ENCODE measurements around the gene CGNL1.

The CGNL1 gene

DNA sequence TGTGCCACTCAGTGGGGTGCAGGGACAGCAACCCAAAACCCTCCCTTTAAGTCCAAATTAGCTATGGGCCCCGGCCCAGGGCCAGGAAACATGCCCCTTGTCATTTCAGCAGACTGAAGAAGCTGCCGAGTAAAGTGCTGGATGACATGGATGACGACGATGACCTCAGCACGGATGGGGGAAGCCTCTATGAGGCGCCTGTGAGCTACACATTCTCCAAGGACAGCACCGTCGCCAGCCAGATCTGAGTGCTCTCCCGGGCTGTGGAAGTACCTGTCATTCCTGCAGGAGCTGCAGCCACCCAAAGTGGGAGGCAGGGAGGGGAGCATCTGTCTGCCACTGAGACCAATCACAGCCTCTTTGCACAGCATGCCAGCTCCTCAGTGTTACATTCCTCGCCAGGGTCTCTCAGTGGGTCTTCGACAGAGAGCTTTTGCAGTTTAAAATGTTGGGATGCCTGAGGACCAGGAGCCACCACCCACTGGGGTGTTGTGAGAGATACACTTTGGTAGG lies 171.0 kb downstream of the CGNL1 start:
- H3K27me3 ChIP-seq (ENCODE audit: control insufficient read depth in 1 of 2, insufficient read depth in 1 of 2, low read length in 2 of 2) = peaks cover 0 to 39% of the 10 kb centered on the region in 2 experiments
- H3K9ac ChIP-seq (ENCODE audit: low read length) = no peak overlapping the region
- H4K8ac ChIP-seq (ENCODE audit: low read length) = no peak overlapping the region
- H4K91ac ChIP-seq (ENCODE audit: low read length) = no peak overlapping the region
- H3K23ac ChIP-seq (ENCODE audit: low read length in 2 of 2) = no peak overlapping the region
- H3K9me3 ChIP-seq (ENCODE audit: control insufficient read depth, low read length) = no peaks in the 10 kb centered on the region
- H2BK5ac ChIP-seq (ENCODE audit: low read depth, low read length, poor library complexity, severe bottlenecking) = no peak overlapping the region
- H3K4me3 ChIP-seq (ENCODE audit: insufficient read depth in 1 of 2, low read depth in 1 of 2, low read length in 2 of 2) = no peak overlapping the region
- H2AFZ ChIP-seq (ENCODE audit: low read depth, low read length) = no peak overlapping the region
- H3K79me1 ChIP-seq (replicated peaks; ENCODE audit: low read length, poor library complexity, severe bottlenecking) = no peaks in the 10 kb centered on the region
- 85% methylated on average over 11 of the region's 11 CpGs for WGBS
- no peak overlapping the region for H2BK12ac ChIP-seq (ENCODE audit: low read length in 2 of 2)
- H2AK5ac ChIP-seq (ENCODE audit: low read length, severe bottlenecking) = no peak overlapping the region
- no peak overlapping the region for H3K4ac ChIP-seq (ENCODE audit: low read depth in 1 of 2, low read length in 2 of 2)
- peaks cover 10% of the 10 kb centered on the region for H3K4me1 ChIP-seq (ENCODE audit: control insufficient read depth, insufficient read depth, low read depth, low read length)
- H3K14ac ChIP-seq (ENCODE audit: low read length in 2 of 2) = peak overlapping the region in 1 of 2 experiments; percentile 18
- no peak for DNase-seq
- H3K4me2 ChIP-seq (ENCODE audit: low read length, poor library complexity, severe bottlenecking) = no peak overlapping the region
- H3K27ac ChIP-seq (ENCODE audit: low read length, poor library complexity, severe bottlenecking) = no peak overlapping the region
- H2BK120ac ChIP-seq (ENCODE audit: low read depth, low read length) = no peak overlapping the region
- H3K36me3 ChIP-seq (ENCODE audit: control insufficient read depth in 1 of 2, insufficient read depth in 2 of 2, low read depth in 1 of 2, low read length in 2 of 2) = peaks cover 0 to 67% of the 10 kb centered on the region in 2 experiments
- peak overlapping the region in 1 of 2 experiments; percentile 28 for H3K18ac ChIP-seq (ENCODE audit: low read depth in 1 of 2, low read length in 2 of 2)
- H2BK15ac ChIP-seq (ENCODE audit: low read depth, poor library complexity, severe bottlenecking) = no peak overlapping the region

GRCh38 chr15:57548351-57548750 lies 172.0 kb downstream of the CGNL1 start:
- H3K79me1 ChIP-seq (replicated peaks; ENCODE audit: low read length, poor library complexity, severe bottlenecking) = no peaks in the 10 kb centered on the region
- H2BK5ac ChIP-seq (ENCODE audit: low read depth, low read length, poor library complexity, severe bottlenecking) = no peak overlapping the region
- no peak overlapping the region for H3K18ac ChIP-seq (ENCODE audit: low read depth in 1 of 2, low read length in 2 of 2)
- H3K36me3 ChIP-seq (ENCODE audit: control insufficient read depth in 1 of 2, insufficient read depth in 2 of 2, low read depth in 1 of 2, low read length in 2 of 2) = peaks cover 0 to 69% of the 10 kb centered on the region in 2 experiments
- no peak overlapping the region for H3K4me2 ChIP-seq (ENCODE audit: low read length, poor library complexity, severe bottlenecking)
- no peak overlapping the region for H3K4ac ChIP-seq (ENCODE audit: low read depth in 1 of 2, low read length in 2 of 2)
- H3K27me3 ChIP-seq (ENCODE audit: control insufficient read depth in 1 of 2, insufficient read depth in 1 of 2, low read length in 2 of 2) = peaks cover 0 to 34% of the 10 kb centered on the region in 2 experiments
- no peaks in the 10 kb centered on the region for H3K9me3 ChIP-seq (ENCODE audit: control insufficient read depth, low read length)
- no peak overlapping the region for H3K27ac ChIP-seq (ENCODE audit: low read length, poor library complexity, severe bottlenecking)
- H3K14ac ChIP-seq (ENCODE audit: low read length in 2 of 2) = no peak overlapping the region
- H2BK15ac ChIP-seq (ENCODE audit: low read depth, poor library complexity, severe bottlenecking) = no peak overlapping the region
- H2AFZ ChIP-seq (ENCODE audit: low read depth, low read length) = no peak overlapping the region
- H2BK12ac ChIP-seq (ENCODE audit: low read length in 2 of 2) = no peak overlapping the region
- H3K9ac ChIP-seq (ENCODE audit: low read length) = no peak overlapping the region
- no peak for DNase-seq
- no peak overlapping the region for H3K4me3 ChIP-seq (ENCODE audit: insufficient read depth in 1 of 2, low read depth in 1 of 2, low read length in 2 of 2)
- no peak overlapping the region for H3K23ac ChIP-seq (ENCODE audit: low read length in 2 of 2)
- H4K8ac ChIP-seq (ENCODE audit: low read length) = no peak overlapping the region
- 73% methylated on average over 2 of the region's 2 CpGs for WGBS
- H3K4me1 ChIP-seq (ENCODE audit: control insufficient read depth, insufficient read depth, low read depth, low read length) = peaks cover 16% of the 10 kb centered on the region
- no peak overlapping the region for H2BK120ac ChIP-seq (ENCODE audit: low read depth, low read length)
- H2AK5ac ChIP-seq (ENCODE audit: low read length, severe bottlenecking) = no peak overlapping the region
- no peak overlapping the region for H4K91ac ChIP-seq (ENCODE audit: low read length)

GRCh38 chr15:57548835-57549234 lies 172.5 kb downstream of the CGNL1 start:
- Histone ChIP-seq H4K91ac (ENCODE audit: low read length) (no peak overlapping the region), H2BK15ac (ENCODE audit: low read depth, poor library complexity, severe bottlenecking) (no peak overlapping the region), H3K14ac (ENCODE audit: low read length in 2 of 2) (no peak overlapping the region), H3K27ac (ENCODE audit: low read length, poor library complexity, severe bottlenecking) (no peak overlapping the region), H2AK5ac (ENCODE audit: low read length, severe bottlenecking) (no peak overlapping the region), H3K36me3 (ENCODE audit: control insufficient read depth in 1 of 2, insufficient read depth in 2 of 2, low read depth in 1 of 2, low read length in 2 of 2) (peaks cover 0 to 68% of the 10 kb centered on the region in 2 experiments), H3K18ac (ENCODE audit: low read depth in 1 of 2, low read length in 2 of 2) (peak overlapping the region in 1 of 2 experiments; percentile 42), H2BK12ac (ENCODE audit: low read length in 2 of 2) (no peak overlapping the region), H2AFZ (ENCODE audit: low read depth, low read length) (no peak overlapping the region), H2BK120ac (ENCODE audit: low read depth, low read length) (no peak overlapping the region), H3K4me3 (ENCODE audit: insufficient read depth in 1 of 2, low read depth in 1 of 2, low read length in 2 of 2) (no peak overlapping the region), H3K4ac (ENCODE audit: low read depth in 1 of 2, low read length in 2 of 2) (no peak overlapping the region), H4K8ac (ENCODE audit: low read length) (no peak overlapping the region), H2BK5ac (ENCODE audit: low read depth, low read length, poor library complexity, severe bottlenecking) (no peak overlapping the region), H3K4me2 (ENCODE audit: low read length, poor library complexity, severe bottlenecking) (no peak overlapping the region), H3K9ac (ENCODE audit: low read length) (no peak overlapping the region), H3K9me3 (ENCODE audit: control insufficient read depth, low read length) (no peaks in the 10 kb centered on the region), H3K27me3 (ENCODE audit: control insufficient read depth in 1 of 2, insufficient read depth in 1 of 2, low read length in 2 of 2) (peaks cover 0 to 29% of the 10 kb centered on the region in 2 experiments), H3K23ac (ENCODE audit: low read length in 2 of 2) (no peak overlapping the region), H3K79me1 (replicated peaks; ENCODE audit: low read length, poor library complexity, severe bottlenecking) (no peaks in the 10 kb centered on the region), H3K4me1 (ENCODE audit: control insufficient read depth, insufficient read depth, low read depth, low read length) (peaks cover 19% of the 10 kb centered on the region)
- DNase-seq = no peak
- 86% methylated on average over 5 of the region's 5 CpGs for WGBS

DNA sequence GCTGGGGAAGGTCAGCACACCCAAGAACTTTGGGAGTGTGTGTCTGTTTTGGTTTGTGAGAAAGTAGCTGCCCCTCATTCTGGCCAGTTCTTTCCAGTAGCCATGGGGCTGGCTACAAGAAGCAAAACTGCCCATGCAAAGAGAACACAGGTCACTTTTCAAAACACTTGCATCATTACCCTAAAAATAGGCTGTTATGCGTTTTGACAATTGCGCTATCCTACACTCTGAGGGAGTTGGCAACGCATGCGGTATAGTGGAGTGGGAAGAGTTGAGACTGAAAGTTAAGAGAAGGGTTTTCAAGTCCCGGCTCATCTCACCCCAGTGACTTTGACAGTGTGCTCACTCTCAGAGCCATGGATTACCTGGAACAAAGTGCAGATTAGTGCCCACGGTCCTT lies 173.6 kb downstream of the CGNL1 start:
- Histone ChIP-seq H3K23ac (ENCODE audit: low read length in 2 of 2) (no peak overlapping the region), H3K4ac (ENCODE audit: low read depth in 1 of 2, low read length in 2 of 2) (no peak overlapping the region), H2AK5ac (ENCODE audit: low read length, severe bottlenecking) (no peak overlapping the region), H3K36me3 (ENCODE audit: control insufficient read depth in 1 of 2, insufficient read depth in 2 of 2, low read depth in 1 of 2, low read length in 2 of 2) (peaks cover 0 to 64% of the 10 kb centered on the region in 2 experiments), H2BK5ac (ENCODE audit: low read depth, low read length, poor library complexity, severe bottlenecking) (no peak overlapping the region), H2AFZ (ENCODE audit: low read depth, low read length) (no peak overlapping the region), H3K9ac (ENCODE audit: low read length) (no peak overlapping the region), H3K18ac (ENCODE audit: low read depth in 1 of 2, low read length in 2 of 2) (no peak overlapping the region), H3K9me3 (ENCODE audit: control insufficient read depth, low read length) (no peaks in the 10 kb centered on the region), H4K91ac (ENCODE audit: low read length) (no peak overlapping the region), H4K8ac (ENCODE audit: low read length) (no peak overlapping the region), H3K27me3 (ENCODE audit: control insufficient read depth in 1 of 2, insufficient read depth in 1 of 2, low read length in 2 of 2) (peaks cover 0 to 18% of the 10 kb centered on the region in 2 experiments), H3K4me3 (ENCODE audit: insufficient read depth in 1 of 2, low read depth in 1 of 2, low read length in 2 of 2) (no peak overlapping the region), H2BK120ac (ENCODE audit: low read depth, low read length) (no peak overlapping the region), H3K4me2 (ENCODE audit: low read length, poor library complexity, severe bottlenecking) (no peak overlapping the region), H3K79me1 (replicated peaks; ENCODE audit: low read length, poor library complexity, severe bottlenecking) (no peaks in the 10 kb centered on the region), H3K4me1 (ENCODE audit: control insufficient read depth, insufficient read depth, low read depth, low read length) (peaks cover 27% of the 10 kb centered on the region), H2BK12ac (ENCODE audit: low read length in 2 of 2) (no peak overlapping the region), H3K14ac (ENCODE audit: low read length in 2 of 2) (no peak overlapping the region), H3K27ac (ENCODE audit: low read length, poor library complexity, severe bottlenecking) (no peak overlapping the region), H2BK15ac (ENCODE audit: low read depth, poor library complexity, severe bottlenecking) (no peak overlapping the region)
- WGBS = 91% methylated on average over 5 of the region's 6 CpGs
- DNase-seq = no peak
